Measurements from ENCODE around the gene PHACTR3.

- TF ChIP-seq, protein P1, sequence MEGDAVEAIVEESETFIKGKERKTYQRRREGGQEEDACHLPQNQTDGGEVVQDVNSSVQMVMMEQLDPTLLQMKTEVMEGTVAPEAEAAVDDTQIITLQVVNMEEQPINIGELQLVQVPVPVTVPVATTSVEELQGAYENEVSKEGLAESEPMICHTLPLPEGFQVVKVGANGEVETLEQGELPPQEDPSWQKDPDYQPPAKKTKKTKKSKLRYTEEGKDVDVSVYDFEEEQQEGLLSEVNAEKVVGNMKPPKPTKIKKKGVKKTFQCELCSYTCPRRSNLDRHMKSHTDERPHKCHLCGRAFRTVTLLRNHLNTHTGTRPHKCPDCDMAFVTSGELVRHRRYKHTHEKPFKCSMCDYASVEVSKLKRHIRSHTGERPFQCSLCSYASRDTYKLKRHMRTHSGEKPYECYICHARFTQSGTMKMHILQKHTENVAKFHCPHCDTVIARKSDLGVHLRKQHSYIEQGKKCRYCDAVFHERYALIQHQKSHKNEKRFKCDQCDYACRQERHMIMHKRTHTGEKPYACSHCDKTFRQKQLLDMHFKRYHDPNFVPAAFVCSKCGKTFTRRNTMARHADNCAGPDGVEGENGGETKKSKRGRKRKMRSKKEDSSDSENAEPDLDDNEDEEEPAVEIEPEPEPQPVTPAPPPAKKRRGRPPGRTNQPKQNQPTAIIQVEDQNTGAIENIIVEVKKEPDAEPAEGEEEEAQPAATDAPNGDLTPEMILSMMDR (IDR thresholded peaks at IDR 0.05; ENCODE audit: low read depth, low read length, poor library complexity, severe bottlenecking): no peak
- TF ChIP-seq EZH2phosphoT487 (IDR thresholded peaks at IDR 0.05; ENCODE audit: borderline replicate concordance, low read length): no peak
Observed at GRCh38 chr20:59776059-59776603, 171.8 kb downstream of the PHACTR3 start.
